Activated CD4-positive, alpha-beta T cell treated with anti-CD3 and anti-CD28 coated beads, Interleukin-2, amount 50 U/mL, for 4 hours (primary cell): ENCODE measurements around the gene HRH4.

Experiments
- DNase-seq, 2 experiments: peaks; one replicate each; pipeline ENCODE4 v3.0.0-alpha.2; 2020

HRH4 gene

DNA sequence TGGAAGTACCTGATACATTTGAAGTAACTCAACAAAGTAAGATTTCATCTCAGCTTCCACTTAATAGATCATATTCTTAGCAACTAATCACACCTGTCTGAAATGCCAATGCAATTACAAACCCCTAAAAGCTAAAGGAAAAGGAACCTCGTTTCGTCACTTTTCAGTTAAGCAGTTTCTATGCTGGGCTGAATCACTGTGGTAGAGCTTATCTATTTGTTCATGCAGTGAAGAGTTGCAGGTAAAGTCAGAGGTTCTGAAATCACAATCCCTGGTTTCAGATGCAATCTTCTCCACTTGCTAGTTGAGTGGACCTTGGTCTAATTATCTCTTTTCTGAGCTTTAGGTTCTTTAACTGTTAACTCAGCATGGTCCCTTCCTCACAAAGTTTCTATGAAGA, 6.3 kb downstream of the HRH4 start:
- no peak for DNase-seq

GRCh38 chr18:24470022-24470618, 9.7 kb downstream of the HRH4 start:
- no peak for DNase-seq

GRCh38 chr18:24470805-24471204, 10.4 kb downstream of the HRH4 start:
- DNase-seq = no peak

DNA sequence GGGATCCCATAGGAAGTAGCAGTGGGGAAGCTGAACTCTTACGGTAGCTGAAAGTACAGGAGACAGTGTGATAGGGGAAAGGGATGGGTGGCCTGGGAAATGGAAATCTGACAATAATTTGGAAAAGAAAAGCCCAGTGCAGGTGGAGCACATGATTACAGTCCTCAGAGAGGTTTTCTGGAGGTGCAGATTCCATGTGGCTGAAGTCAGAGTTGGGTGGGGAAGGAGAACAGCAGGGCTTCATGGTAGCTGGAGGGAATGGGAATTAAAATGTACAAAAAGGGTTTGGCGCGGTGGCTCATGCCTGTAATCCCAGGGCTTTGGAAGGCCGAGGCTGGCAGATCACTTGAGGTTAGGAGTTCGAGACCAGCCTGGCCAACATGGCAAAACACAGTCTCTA, 12.2 kb downstream of the HRH4 start:
- DNase-seq = no peak

- DNase-seq = no peak
Observed at GRCh38 chr18:24474406-24474805, 14.0 kb downstream of the HRH4 start.

- no peak for DNase-seq
Observed at GRCh38 chr18:24475926-24476589, 15.6 kb downstream of the HRH4 start.

DNA sequence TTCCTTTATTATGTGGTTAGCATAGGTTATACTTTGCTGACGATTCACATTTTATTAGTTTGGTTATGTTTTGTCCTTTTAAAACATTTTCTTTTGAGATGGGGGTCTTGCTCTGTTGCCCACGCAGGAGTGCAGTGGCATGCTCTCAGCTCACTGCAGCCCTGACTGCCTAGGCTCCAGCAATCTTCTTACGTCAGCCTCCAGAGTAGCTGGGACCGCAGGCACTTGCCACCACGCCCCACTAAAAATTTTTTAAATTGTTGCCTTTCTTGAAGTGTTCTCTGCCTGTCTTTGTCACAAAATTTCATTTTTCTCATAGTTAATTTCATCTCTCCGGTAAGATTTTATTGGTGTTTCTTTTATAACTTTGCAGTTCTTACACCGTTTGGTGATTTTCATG, 18.9 kb downstream of the HRH4 start:
- no peak for DNase-seq

DNA sequence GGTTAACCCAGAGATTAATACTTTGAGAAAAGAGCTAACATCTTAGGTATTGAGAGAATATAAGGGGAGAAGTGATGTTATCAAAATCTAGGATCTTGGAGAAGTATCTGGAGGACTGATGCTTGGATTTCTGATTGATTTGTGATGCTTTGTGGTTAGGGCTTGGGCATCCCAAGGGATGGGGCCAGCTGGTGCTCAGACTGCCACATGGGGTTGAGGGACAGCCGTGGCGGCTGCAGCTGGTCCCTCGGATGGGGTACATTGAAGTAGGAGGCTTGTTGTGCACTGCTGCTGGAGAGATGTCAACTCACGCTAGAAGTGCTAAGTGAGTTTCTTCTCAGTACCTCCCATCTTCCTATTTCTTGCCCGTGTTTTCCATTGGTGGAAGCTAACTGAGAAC, 22.4 kb downstream of the HRH4 start:
- no peak for DNase-seq

DNA sequence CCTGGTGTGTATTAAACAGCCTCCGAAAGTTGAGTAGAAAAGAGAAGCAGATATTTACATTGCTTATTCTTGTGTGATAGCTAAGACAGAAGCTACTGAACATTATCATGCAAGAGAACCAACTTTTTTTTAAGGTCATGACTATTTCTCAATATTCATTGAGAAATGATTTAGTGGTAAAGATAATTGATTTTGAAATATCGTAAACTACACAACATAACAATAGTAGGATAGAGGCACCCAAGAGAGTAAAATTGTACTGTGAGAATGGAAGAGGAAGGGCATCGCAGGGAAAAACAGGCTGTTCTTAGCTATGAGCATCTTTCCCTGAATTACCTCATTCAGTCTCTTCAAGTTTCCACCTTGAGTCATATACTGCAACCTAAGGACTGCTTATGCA, 25.2 kb downstream of the HRH4 start:
- DNase-seq = no peak

GRCh38 chr18:24486684-24487083, 26.2 kb downstream of the HRH4 start:
- no peak for DNase-seq

DNA sequence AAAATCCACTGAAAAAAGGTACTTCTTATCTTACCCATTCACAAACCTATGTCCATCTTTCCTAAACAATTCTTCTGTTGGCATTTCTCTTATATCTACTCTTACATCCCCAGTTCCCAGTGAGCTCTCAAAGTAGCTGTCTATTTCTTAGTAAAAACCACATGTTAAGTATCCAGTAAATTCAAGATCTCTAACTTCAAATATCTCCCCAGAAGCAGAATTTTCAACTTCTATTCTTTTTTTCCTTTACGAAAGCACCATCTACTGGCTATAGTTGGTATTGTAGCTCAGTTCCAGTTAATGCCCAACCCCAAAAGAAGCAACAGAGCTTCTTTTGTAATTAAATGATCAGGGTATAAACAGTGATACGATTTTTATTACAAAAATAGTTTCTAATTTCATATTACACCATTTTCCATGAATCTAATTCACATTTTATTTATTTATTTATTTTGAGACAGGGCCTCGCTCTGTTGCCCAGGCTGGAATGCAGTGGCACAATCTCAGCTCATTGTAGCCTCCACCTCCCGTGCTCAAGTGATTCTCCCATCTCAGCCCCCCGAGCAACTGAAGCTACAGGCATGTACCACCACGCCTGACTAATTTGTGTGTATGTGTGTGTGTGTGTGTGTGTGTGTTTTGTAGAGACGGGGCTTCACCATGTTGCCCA, 28.5 kb downstream of the HRH4 start:
- DNase-seq = no peak

DNA sequence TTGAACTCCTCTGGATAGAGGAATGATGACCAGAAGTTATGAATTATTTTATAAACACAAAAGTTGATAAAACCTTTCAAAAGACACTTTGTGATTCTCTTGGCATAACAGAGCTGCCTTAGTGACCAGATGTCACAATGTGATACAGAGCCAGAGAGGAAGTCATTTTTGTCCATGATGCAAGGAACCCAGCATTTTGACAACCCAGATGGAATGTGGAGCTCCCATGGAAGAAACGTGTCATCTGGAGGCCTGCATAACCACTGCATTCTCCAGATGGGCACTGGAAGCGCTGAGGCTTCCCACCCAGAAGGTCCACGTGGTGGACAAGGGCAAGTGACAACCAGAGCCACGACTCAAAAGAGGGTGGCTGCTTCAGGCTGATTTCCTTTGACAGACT, 30.1 kb downstream of the HRH4 start:
- no peak for DNase-seq

DNA sequence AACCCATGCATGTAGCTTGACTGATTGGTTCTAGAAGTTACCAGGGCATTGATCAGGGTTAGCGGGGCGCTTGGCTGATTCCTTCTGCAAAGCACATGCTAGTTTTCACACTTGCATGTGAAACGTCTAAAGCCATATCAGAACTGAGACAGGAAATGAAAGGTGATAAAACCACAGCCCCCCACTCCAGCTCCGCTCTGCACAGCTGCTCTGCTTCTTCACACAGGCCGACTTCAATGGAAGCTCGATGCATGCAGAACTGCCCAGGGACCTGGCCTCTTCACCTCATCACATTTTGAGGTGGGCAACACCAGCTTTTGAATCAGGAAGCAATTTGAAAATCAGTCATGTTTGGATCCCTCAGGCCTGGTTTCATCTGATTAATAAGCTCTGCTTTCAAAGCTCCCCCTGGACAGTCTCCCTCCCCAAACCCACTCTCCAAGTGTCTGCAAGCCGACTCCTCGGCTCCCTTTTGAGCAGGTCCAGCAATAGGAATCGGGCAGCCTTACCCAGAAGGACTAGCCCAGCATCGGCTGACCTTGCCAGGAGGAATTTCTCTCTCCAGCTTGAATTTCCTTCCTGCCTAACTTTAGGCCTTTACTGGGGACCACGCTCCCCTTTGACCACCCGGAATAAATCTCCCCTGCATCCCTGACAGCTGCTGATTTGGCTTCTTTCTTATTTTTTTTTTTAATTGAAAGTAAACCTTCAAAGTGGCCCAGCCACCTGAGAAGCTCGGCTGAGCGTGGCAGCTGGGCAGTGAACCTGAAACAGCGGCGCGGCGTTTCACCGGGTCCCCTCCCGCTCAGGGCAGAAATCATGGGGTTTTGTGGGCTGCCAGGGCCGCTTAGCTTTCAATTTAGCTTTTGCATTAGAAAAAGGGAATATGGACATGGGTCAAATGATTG, 31.7 kb downstream of the HRH4 start:
- no peak for DNase-seq

GRCh38 chr18:24494586-24494985, 34.1 kb downstream of the HRH4 start:
- no peak for DNase-seq

- no peak for DNase-seq
Observed at GRCh38 chr18:24497031-24497754, 36.8 kb downstream of the HRH4 start.

- DNase-seq = no peak
Observed at GRCh38 chr18:24499814-24500213, 39.4 kb downstream of the HRH4 start.

- DNase-seq = no peak
Observed at GRCh38 chr18:24500217-24500616, 39.8 kb downstream of the HRH4 start.

GRCh38 chr18:24500766-24501165, 40.3 kb downstream of the HRH4 start:
- DNase-seq = no peak

DNA sequence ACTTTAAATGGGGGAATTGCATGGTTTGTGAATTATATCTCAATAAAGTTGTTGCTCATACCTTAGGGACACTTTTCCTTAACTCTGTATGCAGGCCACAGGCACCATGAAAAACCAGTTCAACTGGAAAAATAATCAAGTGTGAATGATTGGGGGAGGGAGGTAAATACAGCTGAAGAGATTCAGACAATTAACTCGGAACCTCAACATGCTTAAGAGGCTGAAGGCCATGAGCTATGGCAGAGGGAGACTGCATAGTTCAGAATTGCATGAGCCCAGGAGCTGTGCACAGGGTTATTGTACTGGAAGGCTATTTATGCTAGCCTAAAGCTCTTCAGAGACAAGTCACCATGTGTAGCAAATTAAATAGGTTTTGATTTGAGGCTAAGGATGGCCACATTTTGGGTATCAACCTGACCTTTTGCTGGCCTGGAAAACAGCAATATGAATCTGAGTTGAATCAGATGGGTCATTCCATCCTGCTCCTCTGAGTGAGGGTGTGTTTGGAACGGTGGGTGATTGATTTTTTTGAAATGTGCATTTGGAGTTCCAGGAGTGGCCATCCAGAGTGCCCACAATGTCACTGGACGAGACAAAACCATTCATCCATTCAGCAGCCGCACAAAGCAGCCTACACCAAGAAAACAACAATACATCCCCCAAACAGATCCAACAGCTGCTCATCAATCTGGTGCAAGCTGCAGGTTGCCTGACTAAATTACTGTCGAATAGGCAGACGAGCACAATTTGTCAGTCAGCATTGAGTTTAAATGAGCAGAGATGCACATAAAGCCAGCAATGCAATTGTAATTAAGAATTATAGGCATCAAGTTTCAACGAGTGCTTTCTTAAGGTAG, 42.5 kb downstream of the HRH4 start:
- no peak for DNase-seq

GRCh38 chr18:24504401-24504800, 44.0 kb downstream of the HRH4 start:
- DNase-seq = no peak

GRCh38 chr18:24506175-24506574, 45.7 kb downstream of the HRH4 start:
- DNase-seq = no peak

DNA sequence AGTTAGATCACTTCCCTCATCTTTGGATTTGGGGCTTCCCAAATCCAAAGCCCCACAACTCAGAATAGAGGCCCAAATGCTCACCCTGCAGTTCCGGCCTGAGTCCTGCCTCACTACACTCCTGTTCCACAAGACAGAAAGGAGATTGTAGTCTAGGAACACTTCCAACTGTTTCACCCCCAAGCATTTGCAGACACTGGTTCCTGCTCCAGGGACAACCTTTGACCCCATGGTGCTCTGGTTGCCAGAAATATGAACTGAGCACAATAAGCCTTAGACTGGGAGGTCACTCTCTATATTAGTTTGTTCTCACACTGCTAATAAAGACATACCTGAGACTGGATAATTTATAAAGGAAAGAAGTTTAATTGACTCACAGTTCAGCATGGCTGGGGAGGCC, 49.0 kb downstream of the HRH4 start:
- no peak for DNase-seq
